ENCODE measurements around the gene MCAT.
"Not testable (repeated sequence)": the region's sequence is repeated elsewhere in the genome, so short reads cannot be mapped to it uniquely, and the experiment has no call there.

The MCAT gene

GRCh38 chr22:43127166-43127908, 15.9 kb downstream of the MCAT start:
- DNase-seq (ENCODE audit: low read depth in 1 of 2, low spot score in 1 of 2), result no peak

GRCh38 chr22:43126501-43127165, 16.6 kb downstream of the MCAT start:
- no peak for DNase-seq (ENCODE audit: low read depth in 1 of 2, low spot score in 1 of 2)

GRCh38 chr22:43118953-43119458, 24.2 kb downstream of the MCAT start:
- no peak for DNase-seq (ENCODE audit: low read depth in 1 of 2, low spot score in 1 of 2)

- no peak for DNase-seq (ENCODE audit: low read depth in 1 of 2, low spot score in 1 of 2)
Observed at GRCh38 chr22:43118024-43118849, 25.0 kb downstream of the MCAT start.

- no peak for DNase-seq (ENCODE audit: low read depth in 1 of 2, low spot score in 1 of 2)
Observed at GRCh38 chr22:43116932-43117331, 26.3 kb downstream of the MCAT start.

- DNase-seq (ENCODE audit: low read depth in 1 of 2, low spot score in 1 of 2), result no peak
Observed at GRCh38 chr22:43114958-43115357, 28.2 kb downstream of the MCAT start.

- DNase-seq (ENCODE audit: low read depth in 1 of 2, low spot score in 1 of 2), result no peak
Observed at GRCh38 chr22:43113526-43114251, 29.5 kb downstream of the MCAT start.

GRCh38 chr22:43110927-43111623, 32.1 kb downstream of the MCAT start:
- DNase-seq (ENCODE audit: low read depth in 1 of 2, low spot score in 1 of 2), result peak; percentile 17 to 37

GRCh38 chr22:43110444-43110926, 32.7 kb downstream of the MCAT start, which contains the start of gene BIK:
TSS of gene BIK (plus strand) at chr22:43110750. CDS start at chr22:43124023, 13,273 bp downstream.
- DNase-seq (ENCODE audit: low read depth in 1 of 2, low spot score in 1 of 2), result peak; percentile 12 to 29

- no peak for DNase-seq (ENCODE audit: low read depth in 1 of 2, low spot score in 1 of 2)
Observed at GRCh38 chr22:43109921-43110443, 33.2 kb downstream of the MCAT start.

GRCh38 chr22:43109511-43109910, 33.7 kb downstream of the MCAT start:
- no peak for DNase-seq (ENCODE audit: low read depth in 1 of 2, low spot score in 1 of 2)

GRCh38 chr22:43106302-43106701, 36.9 kb downstream of the MCAT start:
- DNase-seq (ENCODE audit: low read depth in 1 of 2, low spot score in 1 of 2), result no peak

- DNase-seq (ENCODE audit: low read depth in 1 of 2, low spot score in 1 of 2), result not testable (repeated sequence)
Observed at GRCh38 chr22:43104950-43105349, 38.2 kb downstream of the MCAT start.

GRCh38 chr22:43104056-43104625, 39.1 kb downstream of the MCAT start:
- not testable (repeated sequence) for DNase-seq (ENCODE audit: low read depth in 1 of 2, low spot score in 1 of 2)

- no peak for DNase-seq (ENCODE audit: low read depth in 1 of 2, low spot score in 1 of 2)
Observed at GRCh38 chr22:43101306-43101705, 41.9 kb downstream of the MCAT start.

- no peak for DNase-seq (ENCODE audit: low read depth in 1 of 2, low spot score in 1 of 2)
Observed at GRCh38 chr22:43100225-43100624, 43.0 kb downstream of the MCAT start.

GRCh38 chr22:43099095-43099494, 44.1 kb downstream of the MCAT start:
- DNase-seq (ENCODE audit: low read depth in 1 of 2, low spot score in 1 of 2), result no peak

- no peak for DNase-seq (ENCODE audit: low read depth in 1 of 2, low spot score in 1 of 2)
Observed at GRCh38 chr22:43098356-43098755, 44.8 kb downstream of the MCAT start.

- DNase-seq (ENCODE audit: low read depth in 1 of 2, low spot score in 1 of 2), result no peak
Observed at GRCh38 chr22:43096420-43096819, 46.8 kb downstream of the MCAT start.
